SHP77 treated with DMSO at 0.1 percent for 48 hours (cell line): ENCODE data around the gene KHNYN.
A peak's percentile ranks its signal among the peaks of the same experiment; 100 is the strongest.
"Not testable (repeated sequence)": the region's sequence is repeated elsewhere in the genome, so short reads cannot be mapped to it uniquely, and the experiment has no call there.

Experiments
- DNase-seq: peaks from one replicate; lab custom pipeline; 2025; lab: John Stamatoyannopoulos, UW

The KHNYN gene

GRCh38 chr14:24429395-24430142 lies at the start of gene KHNYN, which contains the start of gene CBLN3:
Gene KHNYN (plus strand): TSS chr14:24429954. CDS start chr14:24430731, 777 bp downstream.
Gene CBLN3 (minus strand): TSS chr14:24429668. CDS start chr14:24429054, 614 bp downstream.
- peak; percentile 67 for DNase-seq

- DNase-seq, result no peak
These were observed 48.2 kb upstream of the KHNYN start for GRCh38 chr14:24381363-24382063.

GRCh38 chr14:24382064-24382371 lies 47.7 kb upstream of the KHNYN start:
- no peak for DNase-seq

GRCh38 chr14:24384169-24384568 lies 45.6 kb upstream of the KHNYN start:
- DNase-seq, result no peak

- DNase-seq, result no peak
These were observed 44.2 kb upstream of the KHNYN start for GRCh38 chr14:24385524-24385923.

GRCh38 chr14:24387009-24387345 lies 42.8 kb upstream of the KHNYN start:
- DNase-seq, result no peak

- not testable (repeated sequence) for DNase-seq
These were observed 42.2 kb upstream of the KHNYN start for GRCh38 chr14:24387579-24387978.

GRCh38 chr14:24388474-24389179 lies 41.1 kb upstream of the KHNYN start:
- no peak for DNase-seq

GRCh38 chr14:24389226-24389848 lies 40.4 kb upstream of the KHNYN start:
- DNase-seq, result no peak

GRCh38 chr14:24390701-24391468 lies 38.9 kb upstream of the KHNYN start:
- DNase-seq, result no peak

- DNase-seq, result peak; percentile 59
These were observed 37.2 kb upstream of the KHNYN start for GRCh38 chr14:24392325-24393091.

GRCh38 chr14:24394275-24394674 lies 35.5 kb upstream of the KHNYN start:
- DNase-seq, result no peak

- DNase-seq, result no peak
These were observed 33.9 kb upstream of the KHNYN start for GRCh38 chr14:24395609-24396582.

GRCh38 chr14:24397639-24398292 lies 32.0 kb upstream of the KHNYN start:
- no peak for DNase-seq

GRCh38 chr14:24398293-24398652 lies 31.5 kb upstream of the KHNYN start:
- DNase-seq, result no peak

- DNase-seq, result no peak
These were observed 30.9 kb upstream of the KHNYN start, which contains the start of gene NYNRIN for GRCh38 chr14:24398653-24399446. Gene NYNRIN (plus strand): TSS chr14:24399003. CDS start chr14:24399247, 244 bp downstream.

GRCh38 chr14:24399447-24399822 lies 30.3 kb upstream of the KHNYN start:
- DNase-seq, result no peak

GRCh38 chr14:24399999-24400718 lies 29.6 kb upstream of the KHNYN start:
- DNase-seq, result no peak
